ENCODE results near the gene CAMKMT. TPM values are rescaled to one million over a fixed set of nuclear protein-coding genes. Genes with fewer than 3 reads are reported as not detected.

Gene CAMKMT
- total and polyA plus RNA-seq, 2 donors (not counting 1 experiment from before 2014, with no cell fraction given): 6.2 to 23.3 TPM

- no peaks in the 10 kb centered on the region for H3K27me3 ChIP-seq (replicated peaks in 1 of 4; ENCODE audit: control extremely low read depth in 1 of 4, control insufficient read depth in 3 of 4, insufficient read depth in 4 of 4, low read length in 3 of 4)
- CTCF ChIA-PET: no interaction called here
- H4K20me1 ChIP-seq (ENCODE audit: control insufficient read depth, insufficient read depth, low read length, poor library complexity, severe bottlenecking): no peaks in the 10 kb centered on the region
- no peaks in the 10 kb centered on the region for H3K36me3 ChIP-seq (replicated peaks in 1 of 2; ENCODE audit: control extremely low read depth in 1 of 2, control insufficient read depth in 1 of 2, extremely low read depth in 1 of 2, insufficient read depth in 2 of 2, low read length in 1 of 2)
- H3K9me3 Mint-ChIP-seq (ENCODE audit: insufficient read depth): no peaks in the 10 kb centered on the region
- H3K79me2 ChIP-seq (ENCODE audit: control insufficient read depth, insufficient read depth, low read length): no peaks in the 10 kb centered on the region
- H3K9me3 ChIP-seq (ENCODE audit: control extremely low read depth in 1 of 3, control insufficient read depth in 2 of 3, insufficient read depth in 1 of 3, low read length in 2 of 3): no peaks in the 10 kb centered on the region
- TF ChIP-seq CTCF (IDR thresholded peaks at IDR 0.05): no peak
- TF ChIP-seq EZH2 (IDR thresholded peaks at IDR 0.05; ENCODE audit: borderline replicate concordance, insufficient read depth, low read depth, low read length, poor library complexity, severe bottlenecking): no peak
- no peak for ATAC-seq (ENCODE audit: low read depth)
- no peak overlapping the region for H3K4me3 Mint-ChIP-seq
- H2AFZ ChIP-seq (ENCODE audit: insufficient read depth, low read depth, low read length, poor library complexity, severe bottlenecking): no peak overlapping the region
- no peak overlapping the region for H3K9ac ChIP-seq (ENCODE audit: low read length)
- H3K4me1 Mint-ChIP-seq: no peaks in the 10 kb centered on the region
- intact Hi-C loops (cut with micrococcal nuclease): no loop called here
- no peak overlapping the region for H3K27ac ChIP-seq (ENCODE audit: low read length in 2 of 2)
- WGBS (ENCODE audit: insufficient coverage): no CpG with 5 or more reads among the region's 2 CpGs
- H3K4me2 ChIP-seq (replicated peaks; ENCODE audit: low read depth, low read length, poor library complexity, severe bottlenecking): no peak overlapping the region
- POLR2A ChIA-PET: no interaction called here
- H3K4me1 ChIP-seq (ENCODE audit: control insufficient read depth in 2 of 2, insufficient read depth in 2 of 2, low read length in 2 of 2): no peaks in the 10 kb centered on the region
- no peak for DNase-seq
- no peak overlapping the region for H3K4me3 ChIP-seq (ENCODE audit: control extremely low read depth in 1 of 5, extremely low read depth in 1 of 5, insufficient read depth in 1 of 5, low read depth in 2 of 5, low read length in 4 of 5)
- H3K27ac Mint-ChIP-seq: no peak overlapping the region
- no peaks in the 10 kb centered on the region for H3K27me3 Mint-ChIP-seq
These were observed 188.8 kb downstream of the CAMKMT start for GRCh38 chr2:44550561-44550960.

- H3K4me1 Mint-ChIP-seq: no peaks in the 10 kb centered on the region
- Histone ChIP-seq H3K27ac (ENCODE audit: low read length in 2 of 2) (no peak overlapping the region), H3K4me3 (ENCODE audit: control extremely low read depth in 1 of 5, extremely low read depth in 1 of 5, insufficient read depth in 1 of 5, low read depth in 2 of 5, low read length in 4 of 5) (no peak overlapping the region), H2AFZ (ENCODE audit: insufficient read depth, low read depth, low read length, poor library complexity, severe bottlenecking) (no peak overlapping the region), H3K36me3 (replicated peaks in 1 of 2; ENCODE audit: control extremely low read depth in 1 of 2, control insufficient read depth in 1 of 2, extremely low read depth in 1 of 2, insufficient read depth in 2 of 2, low read length in 1 of 2) (no peaks in the 10 kb centered on the region), H4K20me1 (ENCODE audit: control insufficient read depth, insufficient read depth, low read length, poor library complexity, severe bottlenecking) (no peaks in the 10 kb centered on the region), H3K4me2 (replicated peaks; ENCODE audit: low read depth, low read length, poor library complexity, severe bottlenecking) (no peak overlapping the region), H3K27me3 (replicated peaks in 1 of 4; ENCODE audit: control extremely low read depth in 1 of 4, control insufficient read depth in 3 of 4, insufficient read depth in 4 of 4, low read length in 3 of 4) (no peaks in the 10 kb centered on the region), H3K4me1 (ENCODE audit: control insufficient read depth in 2 of 2, insufficient read depth in 2 of 2, low read length in 2 of 2) (no peaks in the 10 kb centered on the region), H3K9me3 (ENCODE audit: control extremely low read depth in 1 of 3, control insufficient read depth in 2 of 3, insufficient read depth in 1 of 3, low read length in 2 of 3) (no peaks in the 10 kb centered on the region), H3K79me2 (ENCODE audit: control insufficient read depth, insufficient read depth, low read length) (no peaks in the 10 kb centered on the region), H3K9ac (ENCODE audit: low read length) (no peak overlapping the region)
- ChIA-PET CTCF (no interaction called here), POLR2A (no interaction called here)
- no peak for ATAC-seq (ENCODE audit: low read depth)
- H3K9me3 Mint-ChIP-seq (ENCODE audit: insufficient read depth): no peaks in the 10 kb centered on the region
- H3K4me3 Mint-ChIP-seq: no peak overlapping the region
- no peak overlapping the region for H3K27ac Mint-ChIP-seq
- intact Hi-C loops (cut with micrococcal nuclease): no loop called here
- no peak for DNase-seq
- TF ChIP-seq CTCF (IDR thresholded peaks at IDR 0.05) (no peak), EZH2 (IDR thresholded peaks at IDR 0.05; ENCODE audit: borderline replicate concordance, insufficient read depth, low read depth, low read length, poor library complexity, severe bottlenecking) (no peak)
- no CpG with 5 or more reads among the region's 1 CpG for WGBS (ENCODE audit: insufficient coverage)
- no peaks in the 10 kb centered on the region for H3K27me3 Mint-ChIP-seq
These were observed 189.8 kb downstream of the CAMKMT start for GRCh38 chr2:44551497-44551896.

All from B cell (primary cell).